ENCODE results near the gene GNAQ. TPM values are rescaled to one million over a fixed set of nuclear protein-coding genes. Genes with fewer than 3 reads are reported as not detected.

Gene GNAQ
- total RNA-seq, 5 donors from 2014 or later (not counting 1 experiment from before 2014, with no cell fraction given) = 29.3 to 48.4 (median 38.3) TPM

GRCh38 chr9:77893706-77894105, 137.9 kb downstream of the GNAQ start:
- Mint-ChIP-seq H3K4me1 (peaks cover 17 to 44% (median 18%) of the 10 kb centered on the region in 3 donors), H3K36me3 (peaks cover 25% of the 10 kb centered on the region), H3K27me3 (no peaks in the 10 kb centered on the region), H3K4me3 (no peak overlapping the region), H3K27ac (no peak overlapping the region), H3K9me3 (no peaks in the 10 kb centered on the region)
- CTCF ChIA-PET = no interaction called here
- peaks cover 0 to 2% of the 10 kb centered on the region in 2 donors for H3K36me3 ChIP-seq (ENCODE audit: control insufficient read depth in 2 of 2, extremely low read depth in 1 of 2, insufficient read depth in 1 of 2, low read length in 1 of 2)
- ATAC-seq (replicated peaks in 1 of 4) = no peak
- no peaks in the 10 kb centered on the region for H3K9me3 ChIP-seq
- peaks cover 2 to 8% of the 10 kb centered on the region in 2 experiments for H3K4me1 ChIP-seq (ENCODE audit: control insufficient read depth in 1 of 2, extremely low read depth in 1 of 2, insufficient read depth in 2 of 2, low read length in 2 of 2)
- POLR2A ChIA-PET = no interaction called here
- no peaks in the 10 kb centered on the region for H3K27me3 ChIP-seq (replicated peaks in 1 of 2; ENCODE audit: control insufficient read depth in 2 of 2, extremely low read depth in 1 of 2, insufficient read depth in 2 of 2, low read length in 1 of 2)
- H3K27ac ChIP-seq (ENCODE audit: low read length) = no peak overlapping the region
- no peak overlapping the region for H3K4me3 ChIP-seq (ENCODE audit: control insufficient read depth in 1 of 2, extremely low read depth in 1 of 2, low read length in 1 of 2)
- DNase-seq = no peak
- WGBS (ENCODE audit: insufficient coverage) = no CpG with 5 or more reads among the region's 3 CpGs

GRCh38 chr9:77892955-77893514, 138.6 kb downstream of the GNAQ start:
- CTCF ChIA-PET = interaction anchor here (0.6 kb wide), 2 partner anchors 716 to 1503 kb away, joined by 3 to 14 read pairs; no protein-coding TSS in a partner anchor
- Histone ChIP-seq H3K4me3 (ENCODE audit: control insufficient read depth in 1 of 2, extremely low read depth in 1 of 2, low read length in 1 of 2) (no peak overlapping the region), H3K36me3 (ENCODE audit: control insufficient read depth in 2 of 2, extremely low read depth in 1 of 2, insufficient read depth in 1 of 2, low read length in 1 of 2) (peaks cover 0 to 2% of the 10 kb centered on the region in 2 donors), H3K9me3 (no peaks in the 10 kb centered on the region), H3K4me1 (ENCODE audit: control insufficient read depth in 1 of 2, extremely low read depth in 1 of 2, insufficient read depth in 2 of 2, low read length in 2 of 2) (peaks cover 2 to 8% of the 10 kb centered on the region in 2 experiments), H3K27ac (ENCODE audit: low read length) (no peak overlapping the region), H3K27me3 (replicated peaks in 1 of 2; ENCODE audit: control insufficient read depth in 2 of 2, extremely low read depth in 1 of 2, insufficient read depth in 2 of 2, low read length in 1 of 2) (no peaks in the 10 kb centered on the region)
- no peak for ATAC-seq (replicated peaks in 1 of 4)
- Mint-ChIP-seq H3K27ac (no peak overlapping the region), H3K36me3 (peaks cover 29% of the 10 kb centered on the region), H3K9me3 (no peaks in the 10 kb centered on the region), H3K27me3 (no peaks in the 10 kb centered on the region), H3K4me3 (no peak overlapping the region), H3K4me1 (peaks cover 15 to 38% (median 19%) of the 10 kb centered on the region in 3 donors)
- POLR2A ChIA-PET = interaction anchor here in 1 of 2 donors (0.6 kb wide), 1 partner anchor 341 kb away, joined by 4 read pairs; no protein-coding TSS in a partner anchor
- no peak for DNase-seq
- 83% methylated on average over 2 of the region's 3 CpGs for WGBS (ENCODE audit: insufficient coverage)

- ATAC-seq (replicated peaks in 1 of 4) = no peak
- WGBS (ENCODE audit: insufficient coverage) = 13% methylated on average over 1 of the region's 1 CpG
- POLR2A ChIA-PET = interaction anchor here in 1 of 2 donors (0.6 kb wide), 1 partner anchor 340 kb away, joined by 4 read pairs; no protein-coding TSS in a partner anchor
- peaks cover 2 to 8% of the 10 kb centered on the region in 2 experiments for H3K4me1 ChIP-seq (ENCODE audit: control insufficient read depth in 1 of 2, extremely low read depth in 1 of 2, insufficient read depth in 2 of 2, low read length in 2 of 2)
- no peak overlapping the region for H3K27ac ChIP-seq (ENCODE audit: low read length)
- H3K9me3 ChIP-seq = no peaks in the 10 kb centered on the region
- H3K27me3 ChIP-seq (replicated peaks in 1 of 2; ENCODE audit: control insufficient read depth in 2 of 2, extremely low read depth in 1 of 2, insufficient read depth in 2 of 2, low read length in 1 of 2) = no peaks in the 10 kb centered on the region
- Mint-ChIP-seq H3K4me3 (no peak overlapping the region), H3K4me1 (peaks cover 15 to 34% (median 15%) of the 10 kb centered on the region in 3 donors), H3K27ac (peak overlapping the region in 1 of 2 donors; percentile 44), H3K36me3 (peaks cover 29% of the 10 kb centered on the region), H3K9me3 (no peaks in the 10 kb centered on the region), H3K27me3 (no peaks in the 10 kb centered on the region)
- CTCF ChIA-PET = interaction anchor here (0.6 kb wide), 2 partner anchors 715 to 1504 kb away, joined by 3 to 14 read pairs; no protein-coding TSS in a partner anchor
- no peak for DNase-seq
- no peak overlapping the region for H3K4me3 ChIP-seq (ENCODE audit: control insufficient read depth in 1 of 2, extremely low read depth in 1 of 2, low read length in 1 of 2)
- H3K36me3 ChIP-seq (ENCODE audit: control insufficient read depth in 2 of 2, extremely low read depth in 1 of 2, insufficient read depth in 1 of 2, low read length in 1 of 2) = no peaks in the 10 kb centered on the region
Measured at GRCh38 chr9:77892171-77892570, 139.4 kb downstream of the GNAQ start.

- no CpG with 5 or more reads among the region's 8 CpGs for WGBS (ENCODE audit: insufficient coverage)
Measured at GRCh38 chr9:77891128-77891800, 140.3 kb downstream of the GNAQ start.

GRCh38 chr9:77887662-77888061, 143.9 kb downstream of the GNAQ start:
- H3K27me3 Mint-ChIP-seq = no peaks in the 10 kb centered on the region
- ChIA-PET CTCF (no interaction called here), POLR2A (no interaction called here)
- peaks cover 28% of the 10 kb centered on the region for H3K36me3 Mint-ChIP-seq
- no peaks in the 10 kb centered on the region for H3K9me3 Mint-ChIP-seq
- H3K4me1 Mint-ChIP-seq = peaks cover 20 to 44% (median 22%) of the 10 kb centered on the region in 3 donors
- Histone ChIP-seq H3K4me3 (ENCODE audit: control insufficient read depth in 1 of 2, extremely low read depth in 1 of 2, low read length in 1 of 2) (no peak overlapping the region), H3K36me3 (ENCODE audit: control insufficient read depth in 2 of 2, extremely low read depth in 1 of 2, insufficient read depth in 1 of 2, low read length in 1 of 2) (no peaks in the 10 kb centered on the region), H3K9me3 (no peaks in the 10 kb centered on the region), H3K4me1 (ENCODE audit: control insufficient read depth in 1 of 2, extremely low read depth in 1 of 2, insufficient read depth in 2 of 2, low read length in 2 of 2) (peaks cover 0 to 6% of the 10 kb centered on the region in 2 experiments), H3K27me3 (replicated peaks in 1 of 2; ENCODE audit: control insufficient read depth in 2 of 2, extremely low read depth in 1 of 2, insufficient read depth in 2 of 2, low read length in 1 of 2) (no peaks in the 10 kb centered on the region), H3K27ac (ENCODE audit: low read length) (no peak overlapping the region)
- no peak overlapping the region for H3K27ac Mint-ChIP-seq
- no peak for ATAC-seq (replicated peaks in 1 of 4)
- DNase-seq = no peak
- H3K4me3 Mint-ChIP-seq = no peak overlapping the region
- 100% methylated on average over 1 of the region's 2 CpGs for WGBS (ENCODE audit: insufficient coverage)

More at GRCh38 chr9:77891128-77891800, 140.3 kb downstream of the GNAQ start:
- DNase-seq (no peak), ATAC-seq (replicated peaks in 1 of 4) (no peak)
- ChIA-PET CTCF (no interaction called here), POLR2A (no interaction called here)
- no peak overlapping the region for H3K4me3 ChIP-seq (ENCODE audit: control insufficient read depth in 1 of 2, extremely low read depth in 1 of 2, low read length in 1 of 2)
- no peak overlapping the region for H3K27ac Mint-ChIP-seq
- H3K27me3 Mint-ChIP-seq = no peaks in the 10 kb centered on the region
- H3K36me3 ChIP-seq (ENCODE audit: control insufficient read depth in 2 of 2, extremely low read depth in 1 of 2, insufficient read depth in 1 of 2, low read length in 1 of 2) = no peaks in the 10 kb centered on the region
- peaks cover 8 to 32% (median 15%) of the 10 kb centered on the region in 3 donors for H3K4me1 Mint-ChIP-seq
- peaks cover 2 to 8% of the 10 kb centered on the region in 2 experiments for H3K4me1 ChIP-seq (ENCODE audit: control insufficient read depth in 1 of 2, extremely low read depth in 1 of 2, insufficient read depth in 2 of 2, low read length in 2 of 2)
- no peaks in the 10 kb centered on the region for H3K9me3 ChIP-seq
- H3K27me3 ChIP-seq (replicated peaks in 1 of 2; ENCODE audit: control insufficient read depth in 2 of 2, extremely low read depth in 1 of 2, insufficient read depth in 2 of 2, low read length in 1 of 2) = no peaks in the 10 kb centered on the region
- H3K27ac ChIP-seq (ENCODE audit: low read length) = no peak overlapping the region
- no peak overlapping the region for H3K4me3 Mint-ChIP-seq
- H3K9me3 Mint-ChIP-seq = no peaks in the 10 kb centered on the region
- peaks cover 26% of the 10 kb centered on the region for H3K36me3 Mint-ChIP-seq

GRCh38 chr9:77885104-77885672, 146.4 kb downstream of the GNAQ start:
- Mint-ChIP-seq H3K4me3 (no peak overlapping the region), H3K36me3 (peaks cover 31% of the 10 kb centered on the region), H3K27me3 (no peaks in the 10 kb centered on the region), H3K9me3 (no peaks in the 10 kb centered on the region), H3K27ac (no peak overlapping the region), H3K4me1 (peaks cover 16 to 21% (median 17%) of the 10 kb centered on the region in 3 donors)
- ChIA-PET CTCF (no interaction called here), POLR2A (no interaction called here)
- 100% methylated on average over 1 of the region's 3 CpGs for WGBS (ENCODE audit: insufficient coverage)
- Histone ChIP-seq H3K36me3 (ENCODE audit: control insufficient read depth in 2 of 2, extremely low read depth in 1 of 2, insufficient read depth in 1 of 2, low read length in 1 of 2) (no peaks in the 10 kb centered on the region), H3K27ac (ENCODE audit: low read length) (no peak overlapping the region), H3K4me3 (ENCODE audit: control insufficient read depth in 1 of 2, extremely low read depth in 1 of 2, low read length in 1 of 2) (no peak overlapping the region), H3K9me3 (no peaks in the 10 kb centered on the region), H3K4me1 (ENCODE audit: control insufficient read depth in 1 of 2, extremely low read depth in 1 of 2, insufficient read depth in 2 of 2, low read length in 2 of 2) (no peaks in the 10 kb centered on the region), H3K27me3 (replicated peaks in 1 of 2; ENCODE audit: control insufficient read depth in 2 of 2, extremely low read depth in 1 of 2, insufficient read depth in 2 of 2, low read length in 1 of 2) (no peaks in the 10 kb centered on the region)
- DNase-seq (no peak), ATAC-seq (replicated peaks in 1 of 4) (no peak)
